Mammary epithelial cell (primary cell): Measurements from ENCODE around the gene GPRC5A.

Source experiments
- EZH2 ChIP-seq: IDR thresholded peaks from 2 replicates; pipeline ENCODE4 v1.6.1; 2012; ENCODE audit warnings: low read length, inconsistent platforms, borderline replicate concordance
- TF ChIP-seq, protein P1 (sequence below), 2 donors: IDR thresholded peaks in 1 of 2; conservative IDR thresholded peaks in 1 of 2; 2 replicates each; pipeline ENCODE4 v1.5.1; 2011 to 2012; ENCODE audit warnings: inconsistent platforms in 2 of 2, low read length in 2 of 2, mild to moderate bottlenecking in 2 of 2, control low read depth in 1 of 2, low read depth in 1 of 2; ENCODE audit not compliant: insufficient read depth in 1 of 2; ENCODE audit errors: extremely low read depth in 1 of 2

- no peak for TF ChIP-seq EZH2
- TF ChIP-seq, protein P1, sequence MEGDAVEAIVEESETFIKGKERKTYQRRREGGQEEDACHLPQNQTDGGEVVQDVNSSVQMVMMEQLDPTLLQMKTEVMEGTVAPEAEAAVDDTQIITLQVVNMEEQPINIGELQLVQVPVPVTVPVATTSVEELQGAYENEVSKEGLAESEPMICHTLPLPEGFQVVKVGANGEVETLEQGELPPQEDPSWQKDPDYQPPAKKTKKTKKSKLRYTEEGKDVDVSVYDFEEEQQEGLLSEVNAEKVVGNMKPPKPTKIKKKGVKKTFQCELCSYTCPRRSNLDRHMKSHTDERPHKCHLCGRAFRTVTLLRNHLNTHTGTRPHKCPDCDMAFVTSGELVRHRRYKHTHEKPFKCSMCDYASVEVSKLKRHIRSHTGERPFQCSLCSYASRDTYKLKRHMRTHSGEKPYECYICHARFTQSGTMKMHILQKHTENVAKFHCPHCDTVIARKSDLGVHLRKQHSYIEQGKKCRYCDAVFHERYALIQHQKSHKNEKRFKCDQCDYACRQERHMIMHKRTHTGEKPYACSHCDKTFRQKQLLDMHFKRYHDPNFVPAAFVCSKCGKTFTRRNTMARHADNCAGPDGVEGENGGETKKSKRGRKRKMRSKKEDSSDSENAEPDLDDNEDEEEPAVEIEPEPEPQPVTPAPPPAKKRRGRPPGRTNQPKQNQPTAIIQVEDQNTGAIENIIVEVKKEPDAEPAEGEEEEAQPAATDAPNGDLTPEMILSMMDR (conservative IDR thresholded peaks at IDR 0.05 in 1 of 2, IDR thresholded peaks at IDR 0.05 in 1 of 2; ENCODE audit: extremely low read depth in 1 of 2, insufficient read depth in 1 of 2, low read depth in 1 of 2, low read length in 2 of 2) = no peak
Observed at GRCh38 chr12:12897302-12897701, 5.9 kb downstream of the GPRC5A start.
